Smooth muscle cell (in vitro differentiated cells): ENCODE results near the gene GLYATL2. TPM values are rescaled to one million over a fixed set of nuclear protein-coding genes. Genes with fewer than 3 reads are reported as not detected.

ENCODE experiments used
- DNase-seq: peaks from one replicate; lab custom pipeline; 2025; ENCODE audit not compliant: unreplicated experiment; lab: John Stamatoyannopoulos, UW
- H2AFZ ChIP-seq: fragments of 200-600 bp; sonication (generic); 2 replicates; pipeline ENCODE4 v1.6.0; 2016; ENCODE audit warnings: antibody characterized with exemption, low read depth, mild to moderate bottlenecking
- H3F3A ChIP-seq: fragments of 200-600 bp; sonication (generic); 2 replicates; pipeline ENCODE4 v1.6.0; 2017; ENCODE audit warnings: antibody characterized with exemption, low read depth
- H3K27ac ChIP-seq: fragments of 200-600 bp; sonication (generic); 2 replicates; pipeline ENCODE4 v1.5.1; 2016; ENCODE audit warnings: low read depth, mild to moderate bottlenecking
- H3K27me3 ChIP-seq: fragments of 200-600 bp; sonication (generic); 2 replicates; pipeline ENCODE4 v1.6.1; 2016; ENCODE audit warnings: low read depth, mild to moderate bottlenecking
- H3K36me3 ChIP-seq: fragments of 200-600 bp; sonication (generic); 2 replicates; pipeline ENCODE4 v1.5.1; 2016; ENCODE audit warnings: low read depth
- H3K4me1 ChIP-seq: fragments of 200-600 bp; sonication (generic); 2 replicates; pipeline ENCODE4 v1.5.1; 2016; ENCODE audit warnings: low read depth
- H3K4me2 ChIP-seq: fragments of 200-600 bp; sonication (generic); 2 replicates; pipeline ENCODE4 v1.6.0; 2016; ENCODE audit warnings: mild to moderate bottlenecking
- H3K4me3 ChIP-seq: fragments of 200-600 bp; sonication (generic); 2 replicates; pipeline ENCODE4 v1.5.1; 2016; ENCODE audit warnings: mild to moderate bottlenecking
- H3K79me2 ChIP-seq: fragments of 200-600 bp; sonication (generic); 2 replicates; pipeline ENCODE4 v1.6.0; 2016; ENCODE audit warnings: low read depth, mild to moderate bottlenecking
- H3K9ac ChIP-seq: fragments of 200-600 bp; sonication (generic); 2 replicates; pipeline ENCODE4 v1.6.0; 2016; ENCODE audit warnings: low read depth
- H3K9me3 ChIP-seq: fragments of 200-600 bp; sonication (generic); replicated peaks from 2 replicates; pipeline ENCODE4 v1.5.1; 2016; ENCODE audit warnings: low read depth
- H4K20me1 ChIP-seq: fragments of 200-600 bp; sonication (generic); 2 replicates; pipeline ENCODE4 v1.6.0; 2016; ENCODE audit warnings: low read depth
- WGBS: methylation state at CpG from one replicate; pipeline ENCODE4 v1.1.7; 2016; ENCODE audit warnings: low lambda C conversion rate; 5-methylcytosine and 5-hydroxymethylcytosine counted together
- polyA plus RNA-seq: library from polyadenylated mRNA; unstranded; fragments of >200 nt; fragmentation: Nextera tagmentation; extraction: Ambion mirVana; gene quantifications from 2 replicates; pipeline ENCODE4 v1.2.1, GENCODE V29; 2016
- total RNA-seq: library from RNA; depleted of rRNA; stranded (reverse); fragments of >200 nt; gene quantifications from 2 replicates; pipeline ENCODE4 v1.2.3, GENCODE V29; 2014
- TF ChIP-seq, protein P1 (sequence below): fragments of 200-600 bp; sonication (generic); IDR thresholded peaks from 2 replicates; pipeline ENCODE4 v1.5.1; 2017; ENCODE audit warnings: borderline replicate concordance, mild to moderate bottlenecking, antibody characterized with exemption; ENCODE audit not compliant: insufficient read depth, poor library complexity, severe bottlenecking

GLYATL2 gene, protein sequence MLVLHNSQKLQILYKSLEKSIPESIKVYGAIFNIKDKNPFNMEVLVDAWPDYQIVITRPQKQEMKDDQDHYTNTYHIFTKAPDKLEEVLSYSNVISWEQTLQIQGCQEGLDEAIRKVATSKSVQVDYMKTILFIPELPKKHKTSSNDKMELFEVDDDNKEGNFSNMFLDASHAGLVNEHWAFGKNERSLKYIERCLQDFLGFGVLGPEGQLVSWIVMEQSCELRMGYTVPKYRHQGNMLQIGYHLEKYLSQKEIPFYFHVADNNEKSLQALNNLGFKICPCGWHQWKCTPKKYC
- total RNA-seq, result 0.27 and 1.6 TPM in 2 replicates
- polyA plus RNA-seq, result 0.09 TPM in 1 of 2 replicates, not detected in the other

DNA sequence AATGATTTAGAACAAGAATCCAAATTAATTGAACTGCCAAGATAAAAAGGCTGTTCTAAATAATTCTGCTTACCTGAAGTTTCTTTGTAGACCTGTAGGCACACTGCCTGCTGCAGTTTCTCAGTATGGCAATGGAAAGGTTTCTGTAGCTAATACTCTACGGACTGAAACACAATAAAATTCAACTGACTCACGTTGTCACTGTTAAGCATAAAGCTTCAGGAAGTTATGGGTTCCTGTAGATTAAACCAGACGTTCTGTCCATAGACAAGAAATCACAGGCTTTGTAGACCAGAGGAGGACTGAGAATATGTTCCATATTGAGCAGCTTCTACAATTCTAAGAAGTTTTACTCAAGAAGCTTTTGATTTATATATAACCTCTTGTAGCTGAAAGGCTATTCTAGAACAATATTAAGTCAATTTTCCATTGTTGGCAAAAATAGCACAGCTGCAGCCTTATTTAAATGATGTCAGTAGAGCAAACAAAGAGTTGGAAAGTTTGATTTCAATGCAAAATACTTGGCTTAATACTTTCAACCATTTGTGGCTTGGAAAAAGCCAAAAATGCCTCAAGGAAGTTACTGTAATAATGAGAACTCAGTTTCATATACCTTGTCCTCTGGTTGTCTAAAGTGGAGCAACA lies at the start of gene GLYATL2:
Gene GLYATL2 (minus strand): TSS at position 344 of the 645 bp plus-strand sequence. CDS start 5,092 bp downstream, outside the sequence.
- no peak within 1 kb of the TSS for H3K9ac ChIP-seq
- H3F3A ChIP-seq, result no peaks in the 10 kb centered on the region
- no peaks in the 10 kb centered on the region for H3K27me3 ChIP-seq
- H4K20me1 ChIP-seq, result no peaks in the 10 kb centered on the region
- no peak for DNase-seq
- no peaks in the 10 kb centered on the region for H3K36me3 ChIP-seq
- H3K79me2 ChIP-seq, result no peaks in the 10 kb centered on the region
- H2AFZ ChIP-seq, result no peak within 1 kb of the TSS
- no peak within 1 kb of the TSS for H3K4me2 ChIP-seq
- H3K4me3 ChIP-seq, result no peak within 1 kb of the TSS
- peaks cover 4% of the 10 kb centered on the region for H3K9me3 ChIP-seq
- TF ChIP-seq, protein P1, sequence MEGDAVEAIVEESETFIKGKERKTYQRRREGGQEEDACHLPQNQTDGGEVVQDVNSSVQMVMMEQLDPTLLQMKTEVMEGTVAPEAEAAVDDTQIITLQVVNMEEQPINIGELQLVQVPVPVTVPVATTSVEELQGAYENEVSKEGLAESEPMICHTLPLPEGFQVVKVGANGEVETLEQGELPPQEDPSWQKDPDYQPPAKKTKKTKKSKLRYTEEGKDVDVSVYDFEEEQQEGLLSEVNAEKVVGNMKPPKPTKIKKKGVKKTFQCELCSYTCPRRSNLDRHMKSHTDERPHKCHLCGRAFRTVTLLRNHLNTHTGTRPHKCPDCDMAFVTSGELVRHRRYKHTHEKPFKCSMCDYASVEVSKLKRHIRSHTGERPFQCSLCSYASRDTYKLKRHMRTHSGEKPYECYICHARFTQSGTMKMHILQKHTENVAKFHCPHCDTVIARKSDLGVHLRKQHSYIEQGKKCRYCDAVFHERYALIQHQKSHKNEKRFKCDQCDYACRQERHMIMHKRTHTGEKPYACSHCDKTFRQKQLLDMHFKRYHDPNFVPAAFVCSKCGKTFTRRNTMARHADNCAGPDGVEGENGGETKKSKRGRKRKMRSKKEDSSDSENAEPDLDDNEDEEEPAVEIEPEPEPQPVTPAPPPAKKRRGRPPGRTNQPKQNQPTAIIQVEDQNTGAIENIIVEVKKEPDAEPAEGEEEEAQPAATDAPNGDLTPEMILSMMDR, result no peak
- no peak within 1 kb of the TSS for H3K27ac ChIP-seq
- no peaks in the 10 kb centered on the region for H3K4me1 ChIP-seq
- 47% methylated on average over 3 of the region's 3 CpGs for WGBS

DNA sequence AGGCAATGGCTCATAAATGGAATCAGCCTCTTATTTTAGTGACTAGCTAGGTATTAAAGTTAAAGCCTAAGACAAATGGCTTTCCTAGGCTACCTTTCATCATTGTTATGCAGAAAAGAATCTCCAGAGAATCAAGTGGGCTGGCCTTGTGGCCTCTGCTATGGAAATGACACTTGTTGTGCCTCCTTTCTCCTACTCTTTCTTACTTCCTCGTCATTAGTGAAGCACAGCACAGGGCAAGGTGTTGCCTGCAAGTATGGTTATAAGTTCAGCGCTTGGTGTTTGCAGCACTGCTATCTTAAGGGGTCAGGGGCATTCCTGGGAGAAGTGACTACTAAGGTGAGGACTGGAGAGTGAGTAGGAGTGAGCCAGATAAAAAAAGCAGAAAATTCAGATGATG lies 49.4 kb upstream of the GLYATL2 start:
- Histone ChIP-seq H3K4me2 (no peak overlapping the region), H2AFZ (no peak overlapping the region), H3K9ac (no peak overlapping the region), H3K36me3 (no peaks in the 10 kb centered on the region), H3K4me3 (no peak overlapping the region), H3K79me2 (no peaks in the 10 kb centered on the region), H3K9me3 (no peaks in the 10 kb centered on the region), H3K4me1 (no peaks in the 10 kb centered on the region), H3K27me3 (no peaks in the 10 kb centered on the region), H3F3A (no peaks in the 10 kb centered on the region), H3K27ac (no peak overlapping the region), H4K20me1 (no peaks in the 10 kb centered on the region)
- DNase-seq, result no peak
- 62% methylated on average over 2 of the region's 2 CpGs for WGBS
- TF ChIP-seq, protein P1, result no peak

DNA sequence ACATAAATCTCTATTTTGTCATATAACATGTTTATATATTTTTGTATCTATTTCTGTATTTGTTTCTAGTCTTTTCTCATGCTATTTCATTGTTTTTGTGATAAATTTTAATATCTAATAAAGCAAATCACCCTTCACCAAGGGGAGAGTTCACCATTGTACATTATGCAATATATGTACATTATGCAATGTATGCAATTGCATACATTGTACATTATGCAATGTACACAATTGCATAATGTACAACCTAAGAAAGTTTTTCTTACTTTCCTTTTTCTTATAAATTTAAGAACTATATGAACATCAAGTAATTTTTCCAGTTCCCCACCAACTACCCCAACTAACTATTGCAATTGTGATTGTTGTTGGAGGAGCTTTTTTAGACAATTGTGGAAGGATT lies 44.1 kb upstream of the GLYATL2 start:
- Histone ChIP-seq H3F3A (no peaks in the 10 kb centered on the region), H3K9me3 (no peaks in the 10 kb centered on the region), H2AFZ (no peak overlapping the region), H3K36me3 (no peaks in the 10 kb centered on the region), H3K79me2 (no peaks in the 10 kb centered on the region), H3K27ac (no peak overlapping the region), H3K27me3 (no peaks in the 10 kb centered on the region), H3K9ac (no peak overlapping the region), H3K4me1 (no peaks in the 10 kb centered on the region), H3K4me2 (no peak overlapping the region), H3K4me3 (no peak overlapping the region), H4K20me1 (no peaks in the 10 kb centered on the region)
- DNase-seq, result no peak
- TF ChIP-seq, protein P1, result no peak
